HG03457 (cell line): ENCODE measurements around the gene PCDHGA5.
"Not testable (repeated sequence)": the region's sequence is repeated elsewhere in the genome, so short reads cannot be mapped to it uniquely, and the experiment has no call there.

Experiments
- ATAC-seq: cut with Tn5 transposase; IDR thresholded peaks from one replicate; pipeline ENCODE4 v1.9.1; 2021; ENCODE audit warnings: moderate number of reproducible peaks; ENCODE audit not compliant: unreplicated experiment

The PCDHGA5 gene

GRCh38 chr5:141412854-141413539 is 49.0 kb downstream of the PCDHGA5 start, which contains the start of gene PCDHGA10:
TSS of gene PCDHGA10 (plus strand) at chr5:141412987. CDS start at chr5:141413176, 189 bp downstream.
- ATAC-seq = peak; percentile 59

GRCh38 chr5:141413540-141414069 is 49.6 kb downstream of the PCDHGA5 start:
- no peak for ATAC-seq

- not testable (repeated sequence) for ATAC-seq
Measured at GRCh38 chr5:141414548-141415274, 50.7 kb downstream of the PCDHGA5 start.

- not testable (repeated sequence) for ATAC-seq
Measured at GRCh38 chr5:141415275-141415618, 51.3 kb downstream of the PCDHGA5 start.
